HTERT RPE-1 (cell line): ENCODE measurements around the gene FBLN2.

Experiments used
- in situ Hi-C: fragments of 300-500 bp; cut with MboI; formaldehyde crosslinking; loops from 4 replicates; pipeline ENCODE4 v1.14.3; 2020; ENCODE audit warnings: low sequenced_read_pairs

The FBLN2 gene

DNA sequence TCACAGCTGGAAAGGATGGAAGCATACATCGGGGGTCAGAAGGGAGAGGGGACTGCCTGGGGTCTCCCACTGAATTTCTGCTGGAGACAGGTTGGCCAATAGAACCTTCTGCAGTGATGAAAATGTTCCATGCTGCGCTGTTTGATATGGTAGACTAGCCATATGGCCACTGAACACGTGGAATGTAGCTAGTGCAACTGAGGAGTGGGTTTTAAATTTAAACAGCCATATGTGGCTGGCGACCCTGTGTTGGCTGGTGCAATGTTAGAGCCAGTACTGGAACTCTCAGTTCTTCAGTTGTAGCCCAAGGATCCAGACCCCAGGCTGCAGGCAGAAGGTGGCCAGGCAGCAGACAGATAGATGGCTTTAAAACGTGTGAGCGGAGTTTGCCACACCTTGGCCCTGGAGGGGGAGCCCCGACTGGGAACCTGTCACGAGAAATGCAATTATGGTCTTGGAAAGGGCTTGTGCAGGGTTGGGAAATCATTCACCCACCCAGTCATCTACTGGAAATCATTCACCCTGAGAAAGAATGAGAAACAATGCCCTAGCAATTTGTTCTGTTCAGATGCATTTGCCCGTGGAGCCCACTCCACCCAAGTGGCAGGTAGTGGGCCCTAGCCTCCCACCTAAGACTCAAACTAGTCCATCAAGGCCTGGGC is 127.6 kb downstream of the FBLN2 start:
- in situ Hi-C loops, result no loop called here

- in situ Hi-C loops, result no loop called here
Measured at GRCh38 chr3:13677272-13677671, 128.3 kb downstream of the FBLN2 start.

DNA sequence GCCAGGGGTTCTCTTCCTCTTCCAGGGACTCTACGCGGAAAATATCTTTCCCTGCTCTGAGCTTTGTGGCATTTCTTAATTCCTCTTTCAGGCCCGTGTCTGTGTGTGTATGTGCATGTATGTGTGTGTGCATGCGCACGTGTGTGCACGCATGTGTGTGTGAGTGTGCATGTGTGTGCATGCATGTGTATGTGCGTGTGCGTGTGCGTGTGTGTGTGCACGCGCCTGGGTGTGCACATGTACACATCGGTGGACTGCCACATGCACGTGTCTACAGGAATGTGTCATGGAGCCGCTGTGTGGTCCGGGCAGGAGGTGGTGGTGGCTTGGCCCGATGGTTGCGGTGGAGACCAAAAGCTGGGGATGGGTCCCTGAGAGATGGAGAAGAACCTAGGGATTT is 133.0 kb downstream of the FBLN2 start:
- in situ Hi-C loops, result no loop called here

DNA sequence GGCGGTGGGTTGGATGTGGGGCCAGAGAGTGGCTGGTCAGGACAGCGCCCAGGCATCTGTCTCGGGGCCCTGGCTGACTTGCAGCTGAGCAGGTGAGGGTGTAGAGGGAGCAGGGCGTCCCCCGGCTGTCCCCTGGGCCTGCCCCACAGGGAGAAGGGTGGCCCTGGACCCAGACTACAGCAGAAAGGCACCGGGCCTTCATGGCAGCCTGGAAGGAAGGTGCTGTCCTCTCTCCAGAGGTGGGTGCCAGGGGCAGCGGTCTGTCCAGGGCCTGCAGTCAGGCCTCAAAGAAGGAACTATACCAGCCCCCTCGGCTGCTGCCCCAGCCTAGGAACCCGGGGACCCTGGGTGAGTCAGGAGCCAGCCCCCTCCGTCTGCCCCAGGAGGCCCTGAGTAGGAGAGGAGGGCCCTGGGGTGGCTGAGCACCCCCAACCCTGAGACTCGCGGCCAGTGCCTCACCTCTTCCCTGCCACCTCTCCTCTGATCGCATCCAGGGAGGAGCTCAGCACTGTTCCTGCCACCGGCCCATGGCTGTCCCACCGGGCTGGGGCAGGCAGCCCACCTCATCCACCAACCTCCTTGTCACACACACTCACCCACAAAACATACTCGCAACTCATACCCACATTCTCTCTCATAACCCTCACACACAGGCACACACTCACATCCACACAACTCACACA is 133.5 kb downstream of the FBLN2 start:
- in situ Hi-C loops, result no loop called here

GRCh38 chr3:13683288-13683687 is 134.4 kb downstream of the FBLN2 start:
- in situ Hi-C loops, result no loop called here

DNA sequence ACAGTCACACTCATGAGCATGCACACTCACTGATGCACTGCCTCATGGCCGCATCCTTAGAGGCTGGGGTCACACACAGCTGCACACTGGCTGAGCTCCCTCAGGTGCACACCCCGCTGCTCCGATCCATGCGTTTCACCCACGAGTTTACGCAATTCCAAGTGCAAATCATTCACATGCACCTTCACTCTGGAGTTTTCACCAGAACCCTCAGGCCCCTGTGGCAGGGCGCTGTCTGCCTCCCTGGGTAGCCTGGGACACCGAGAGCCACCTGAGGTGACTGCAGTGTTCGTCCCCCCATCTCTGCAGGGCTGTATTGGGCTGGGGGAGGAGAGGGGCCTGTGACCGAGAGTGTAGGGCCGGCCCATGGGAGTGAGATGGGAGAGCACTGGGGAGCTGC is 134.8 kb downstream of the FBLN2 start:
- in situ Hi-C loops, result no loop called here

DNA sequence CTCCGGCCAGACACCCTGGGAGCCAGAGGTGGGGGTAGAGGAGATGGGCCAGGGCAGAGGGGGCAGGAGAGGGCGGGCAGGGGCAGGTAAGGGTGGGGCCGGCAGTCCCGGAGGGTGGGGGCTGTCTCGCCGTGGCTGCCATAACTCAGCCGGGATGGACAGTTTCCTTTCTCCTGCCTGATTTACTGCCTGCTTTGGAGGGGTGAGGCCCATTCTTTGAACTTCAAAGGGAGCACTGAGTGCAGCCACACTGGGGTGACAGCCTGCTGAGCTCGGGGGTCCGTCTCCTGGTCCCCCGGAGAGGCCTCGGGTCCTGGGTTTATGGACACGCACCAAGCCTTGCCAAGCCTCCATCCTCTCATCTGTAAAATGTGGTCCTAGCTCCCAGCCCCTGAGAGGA is 135.4 kb downstream of the FBLN2 start:
- in situ Hi-C loops, result no loop called here

GRCh38 chr3:13684854-13685253 is 135.9 kb downstream of the FBLN2 start:
- in situ Hi-C loops, result no loop called here

- in situ Hi-C loops, result no loop called here
Measured at GRCh38 chr3:13685721-13686120, 136.8 kb downstream of the FBLN2 start.

GRCh38 chr3:13686367-13687160 is 137.6 kb downstream of the FBLN2 start:
- in situ Hi-C loops, result no loop called here

- in situ Hi-C loops, result no loop called here
Measured at GRCh38 chr3:13687517-13687943, 138.6 kb downstream of the FBLN2 start.
